8988T (cell line): ENCODE results near the gene SMTNL2.
"Not testable (repeated sequence)": the region's sequence is repeated elsewhere in the genome, so short reads cannot be mapped to it uniquely, and the experiment has no call there.

ENCODE experiments used
- DNase-seq: peaks from one replicate; pipeline ENCODE4 v3.0.0; 2011

Gene SMTNL2

DNA sequence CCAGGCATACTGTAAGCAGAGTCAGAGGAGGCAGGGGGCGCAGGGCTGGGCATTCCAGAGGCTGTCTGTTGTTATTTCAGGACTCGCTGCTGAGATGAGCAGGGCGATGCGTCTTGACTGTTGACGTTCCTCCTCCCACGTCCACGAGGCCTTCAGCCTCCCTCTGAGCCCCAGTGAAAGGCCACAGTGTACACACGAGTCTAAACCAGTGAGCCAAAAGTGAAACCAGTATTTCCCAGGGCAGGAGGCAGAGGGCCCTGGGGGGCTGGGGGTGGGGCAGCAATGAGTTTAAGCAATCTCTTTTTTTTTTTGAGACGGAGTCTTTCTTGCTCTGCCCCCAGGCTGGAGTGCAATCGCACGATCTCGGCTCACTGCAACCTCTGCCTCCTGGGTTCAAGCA is 21.5 kb downstream of the SMTNL2 start:
- DNase-seq, result no peak

DNA sequence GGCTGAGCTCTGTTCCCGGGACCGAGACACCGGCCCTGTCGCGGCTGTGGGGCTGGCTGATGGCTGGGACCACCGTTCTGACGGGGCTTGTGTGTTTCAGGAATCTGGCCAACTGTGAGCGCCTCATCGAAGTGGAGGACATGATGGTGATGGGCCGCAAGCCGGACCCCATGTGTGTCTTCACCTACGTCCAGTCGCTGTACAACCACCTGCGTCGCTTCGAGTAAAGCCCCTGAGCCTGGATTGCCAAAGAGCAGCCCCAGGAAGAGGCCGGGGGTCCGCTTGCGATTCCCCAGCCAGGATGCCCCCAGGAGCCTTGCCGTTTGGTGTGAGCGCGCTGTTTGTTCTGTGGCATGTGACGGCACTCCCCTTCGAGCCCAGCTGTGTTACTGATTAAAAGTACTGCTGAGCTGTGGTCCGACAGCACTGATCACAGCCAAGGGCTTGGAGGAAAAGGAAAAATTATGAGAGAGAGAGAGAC is 23.0 kb downstream of the SMTNL2 start:
- no peak for DNase-seq

DNA sequence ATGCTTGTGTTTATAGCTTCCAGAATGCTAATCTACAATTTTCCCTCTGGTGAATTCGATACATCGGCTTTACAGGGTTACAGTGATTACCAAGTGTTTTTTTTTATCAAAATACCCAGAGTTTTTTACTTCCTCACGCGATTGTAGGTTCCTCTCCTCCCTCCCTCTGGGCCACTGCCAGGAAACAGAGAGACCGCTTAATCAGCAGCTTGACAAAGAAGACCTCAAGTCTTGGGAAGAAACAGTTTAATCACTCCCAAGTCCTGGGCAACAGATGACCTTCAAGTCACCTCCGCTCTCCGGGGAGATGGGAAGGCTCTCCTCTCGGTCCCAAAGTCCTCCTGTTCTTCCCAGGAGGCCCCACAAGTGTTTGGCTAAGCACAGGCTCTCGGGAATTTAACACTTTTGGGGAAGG is 23.5 kb downstream of the SMTNL2 start:
- DNase-seq, result no peak

DNA sequence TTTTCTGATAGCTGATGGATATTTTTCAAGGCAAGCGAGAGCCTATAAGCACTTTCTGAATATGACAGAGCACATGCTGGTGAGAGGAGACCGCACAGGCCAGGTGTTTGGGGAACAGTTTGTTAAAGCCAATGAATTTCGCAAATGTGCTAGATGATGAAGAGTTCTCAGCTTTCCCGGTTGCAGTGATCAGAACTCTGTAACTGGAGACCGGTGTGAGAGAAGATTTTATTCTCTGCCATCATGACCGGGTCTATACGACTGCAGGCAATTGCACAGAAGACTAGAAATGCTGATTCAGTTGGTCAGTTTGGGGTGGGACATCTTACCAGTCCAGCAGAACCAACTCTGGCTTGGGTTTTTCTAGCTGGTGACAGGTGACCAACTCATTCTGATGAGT is 25.4 kb downstream of the SMTNL2 start:
- DNase-seq, result no peak

DNA sequence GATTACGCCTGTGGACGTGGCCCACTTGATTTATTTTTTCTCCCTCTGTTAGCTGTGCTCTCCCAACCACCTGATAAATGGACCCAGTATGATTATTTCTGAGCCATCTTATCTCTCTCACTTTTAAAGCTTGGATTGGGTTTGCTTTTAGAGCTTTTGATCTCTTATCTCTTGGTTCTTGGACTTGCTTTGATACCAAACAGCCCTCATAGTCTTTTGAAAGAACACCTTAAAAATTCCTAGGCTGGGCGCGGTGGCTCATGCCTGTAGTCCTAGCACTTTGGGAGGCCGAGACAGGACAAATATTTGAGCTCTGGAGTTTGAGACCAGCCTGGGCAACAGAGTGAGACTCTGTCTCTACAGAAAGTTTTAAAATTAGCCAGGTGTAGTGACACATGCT is 25.8 kb downstream of the SMTNL2 start:
- no peak for DNase-seq

DNA sequence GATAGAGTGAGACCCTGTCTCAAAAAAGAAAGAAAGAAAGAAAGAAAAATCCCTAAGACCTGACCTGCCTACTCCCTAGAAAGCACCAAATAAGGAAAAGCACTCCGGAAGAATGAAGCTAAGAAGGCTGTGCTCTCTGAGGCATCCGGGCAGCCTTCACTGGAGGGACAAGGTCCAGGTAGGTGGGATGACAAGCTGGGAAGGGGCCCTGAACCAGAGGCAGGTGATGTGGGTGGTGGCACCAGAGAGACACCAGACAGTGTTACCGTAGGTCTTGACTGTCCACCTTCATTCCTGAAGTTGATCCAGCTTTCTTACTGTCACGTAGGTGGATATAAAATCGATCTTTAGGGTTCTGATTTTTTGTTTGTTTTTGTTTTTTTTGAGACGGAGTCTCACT is 26.3 kb downstream of the SMTNL2 start:
- no peak for DNase-seq

DNA sequence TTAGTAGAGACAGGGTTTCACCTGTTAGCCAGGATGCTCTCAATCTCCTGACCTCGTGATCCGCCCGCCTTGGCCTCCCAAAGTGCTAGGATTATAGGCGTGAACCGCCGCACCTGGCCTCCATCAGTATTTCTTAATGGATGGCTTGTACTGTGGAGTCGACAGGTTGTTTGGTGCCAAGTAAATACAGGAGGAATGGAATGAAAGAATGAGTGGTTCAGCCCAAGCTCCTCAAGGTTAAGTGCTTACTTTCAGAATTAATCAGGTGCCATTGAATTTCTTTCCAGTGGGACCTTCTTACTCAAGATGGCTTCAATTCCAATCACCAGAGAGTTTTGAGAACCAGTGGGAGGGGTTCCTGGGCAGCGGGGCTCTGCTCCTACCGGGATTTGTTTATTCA is 32.1 kb downstream of the SMTNL2 start:
- no peak for DNase-seq

DNA sequence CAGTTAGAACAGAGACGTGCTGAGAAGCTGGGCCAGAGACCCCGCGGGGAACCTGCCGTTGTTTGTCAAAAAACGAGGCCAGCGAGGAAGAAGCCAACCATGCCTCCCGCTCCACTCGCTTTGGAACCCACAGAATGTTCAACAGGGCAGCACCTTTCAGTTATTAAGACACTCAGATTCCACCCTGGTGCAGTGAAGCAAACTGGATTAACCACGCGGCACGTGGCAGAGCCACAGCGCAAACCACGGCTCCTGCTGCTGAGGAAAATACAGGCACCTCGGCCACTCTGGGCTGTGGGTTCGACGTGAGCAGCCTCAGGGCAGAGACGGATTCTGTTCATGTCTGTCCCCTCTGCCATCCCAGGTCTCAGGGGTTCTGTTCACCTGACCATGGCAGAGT is 32.8 kb downstream of the SMTNL2 start:
- no peak for DNase-seq

DNA sequence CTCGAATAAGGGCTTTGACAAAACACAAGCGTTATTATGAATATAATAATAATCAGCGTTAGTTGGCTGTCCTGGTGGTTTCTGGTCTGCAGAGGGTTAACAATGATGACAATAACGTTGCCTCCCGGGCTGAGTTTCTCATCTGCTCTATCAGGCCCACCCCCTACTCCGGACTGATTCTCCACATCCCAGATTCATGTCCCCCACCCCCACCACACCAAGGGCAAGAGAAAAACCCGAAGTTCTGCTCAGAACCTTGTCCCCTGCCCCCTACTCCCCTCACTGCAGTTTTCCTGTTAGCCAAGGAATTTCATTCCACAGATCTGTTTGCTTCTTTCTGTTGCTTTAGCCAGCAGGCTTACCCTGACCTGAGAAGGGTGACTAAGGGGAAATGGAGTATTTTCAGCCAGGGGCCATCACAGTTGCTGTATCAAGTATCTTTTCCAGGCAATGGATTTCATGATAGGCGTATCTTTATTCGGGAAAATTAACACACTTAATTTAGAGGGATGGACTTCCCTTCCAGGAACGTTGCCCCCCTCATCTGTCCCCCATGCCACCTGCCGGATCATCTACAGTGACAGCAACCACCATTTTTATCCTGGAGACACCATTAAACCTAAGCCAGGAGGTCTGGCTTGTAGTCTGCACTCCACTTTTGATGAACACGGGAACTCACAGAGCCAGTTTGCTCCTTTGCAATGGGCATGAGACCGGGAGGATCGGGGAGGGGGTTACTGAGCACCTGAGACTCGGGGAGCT is 33.4 kb downstream of the SMTNL2 start:
- no peak for DNase-seq

DNA sequence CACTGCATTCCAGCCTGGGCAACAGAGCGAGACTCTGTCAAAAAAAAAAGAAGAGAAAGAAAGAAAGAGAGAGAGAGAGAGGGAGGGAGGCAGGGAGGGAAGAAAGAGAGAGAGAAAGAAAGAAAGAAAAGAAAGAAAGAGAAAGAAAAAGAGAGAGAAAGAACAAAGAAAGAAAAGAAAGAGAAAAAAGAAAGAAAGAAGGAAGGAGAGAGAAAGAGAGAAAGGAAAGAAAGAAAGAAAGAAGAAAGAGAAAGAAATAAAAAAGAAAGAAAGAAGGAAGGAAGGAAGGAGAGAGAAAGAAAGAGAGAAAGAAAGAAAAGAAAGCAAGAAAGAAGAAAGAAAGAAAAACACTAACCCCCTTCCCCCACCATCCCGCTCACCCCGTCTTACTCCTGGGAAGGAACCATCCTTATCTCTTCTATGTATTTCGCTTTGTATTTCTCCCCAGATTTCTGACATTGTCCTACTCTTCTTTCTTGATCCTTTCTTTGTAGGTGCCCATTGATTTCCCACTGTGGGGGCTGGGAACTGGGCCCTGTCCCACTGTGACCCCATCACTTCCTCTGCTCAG is 36.3 kb downstream of the SMTNL2 start:
- no peak for DNase-seq

DNA sequence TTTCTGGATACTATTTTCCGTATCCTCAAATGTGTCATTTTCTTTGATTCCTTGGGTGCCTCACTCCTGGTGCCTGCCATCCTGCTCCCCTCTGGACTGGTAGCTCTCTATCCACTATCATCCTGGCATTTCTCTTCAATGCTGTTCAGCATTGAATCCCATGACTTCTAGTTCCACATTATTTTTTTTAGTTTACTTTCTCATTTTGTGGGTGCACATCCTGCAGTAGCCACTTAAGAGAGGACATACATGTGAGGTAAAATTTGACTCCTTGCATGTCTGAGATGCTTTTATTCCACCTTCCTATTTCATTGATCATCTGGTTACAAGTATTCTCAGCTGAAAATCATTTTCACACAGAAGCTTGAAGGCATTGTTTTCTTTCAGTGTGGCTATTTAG is 38.0 kb downstream of the SMTNL2 start:
- no peak for DNase-seq

DNA sequence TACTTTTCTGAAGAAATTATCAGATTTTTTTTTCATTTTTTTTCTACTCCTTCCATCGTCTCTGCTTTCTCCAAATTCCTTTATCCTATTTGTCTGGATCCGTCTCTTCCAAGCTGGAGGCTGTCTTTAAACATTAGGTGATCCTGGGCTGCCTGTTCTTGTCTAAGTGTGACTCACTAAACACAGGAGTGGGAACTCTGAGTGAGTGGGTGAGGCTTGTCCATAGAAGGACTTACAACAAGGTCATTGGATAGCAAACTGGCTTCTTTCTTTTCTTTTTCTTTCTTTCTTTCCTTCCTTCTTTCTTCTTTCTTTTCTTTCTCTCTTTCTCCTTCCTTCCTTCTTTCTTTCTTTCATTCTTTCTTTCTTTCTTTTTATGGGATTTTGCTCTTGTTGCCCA is 38.9 kb downstream of the SMTNL2 start:
- no peak for DNase-seq

DNA sequence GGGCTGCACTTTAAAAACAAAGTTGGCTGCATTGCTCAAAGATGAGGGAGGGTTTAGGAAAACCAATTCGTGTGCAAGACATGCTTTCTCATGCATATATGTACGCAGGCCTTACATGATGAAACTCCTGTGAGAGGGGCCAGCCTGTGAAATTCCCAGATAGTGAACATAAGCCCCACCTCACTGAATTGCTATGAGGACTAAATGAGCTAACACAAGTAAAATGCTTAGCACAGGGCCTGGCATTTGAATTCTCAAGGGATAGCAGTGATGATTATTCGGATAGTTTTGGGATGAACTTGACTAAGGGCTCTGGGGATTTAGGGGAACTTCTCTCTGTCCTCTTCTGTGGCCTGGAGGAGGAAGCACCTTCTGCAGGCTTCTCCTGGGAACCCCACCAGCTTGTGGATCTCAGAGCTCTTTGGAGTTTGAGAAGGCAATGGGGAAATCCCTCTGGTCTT is 40.2 kb downstream of the SMTNL2 start:
- not testable (repeated sequence) for DNase-seq

DNA sequence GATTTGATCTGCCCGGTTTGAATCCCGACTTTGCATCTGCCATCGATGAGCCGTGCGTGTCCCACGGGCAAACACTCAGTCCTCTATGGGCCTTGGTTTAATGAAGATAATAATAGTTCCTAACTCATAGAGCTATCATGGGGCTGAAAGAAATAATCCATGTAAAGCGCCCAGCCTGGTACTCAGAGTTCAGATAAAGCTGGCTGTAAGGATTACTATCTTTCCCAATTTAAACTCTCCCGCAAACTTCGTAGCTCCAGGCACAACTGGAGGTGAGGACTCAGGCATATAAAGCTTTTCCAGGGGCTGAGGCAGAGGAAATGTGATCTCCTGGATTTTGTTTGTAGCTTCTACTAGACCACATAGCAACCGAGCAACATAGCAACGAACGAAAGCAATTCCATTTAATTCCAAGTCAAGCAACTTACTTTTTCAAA is 40.9 kb downstream of the SMTNL2 start:
- DNase-seq, result no peak

DNA sequence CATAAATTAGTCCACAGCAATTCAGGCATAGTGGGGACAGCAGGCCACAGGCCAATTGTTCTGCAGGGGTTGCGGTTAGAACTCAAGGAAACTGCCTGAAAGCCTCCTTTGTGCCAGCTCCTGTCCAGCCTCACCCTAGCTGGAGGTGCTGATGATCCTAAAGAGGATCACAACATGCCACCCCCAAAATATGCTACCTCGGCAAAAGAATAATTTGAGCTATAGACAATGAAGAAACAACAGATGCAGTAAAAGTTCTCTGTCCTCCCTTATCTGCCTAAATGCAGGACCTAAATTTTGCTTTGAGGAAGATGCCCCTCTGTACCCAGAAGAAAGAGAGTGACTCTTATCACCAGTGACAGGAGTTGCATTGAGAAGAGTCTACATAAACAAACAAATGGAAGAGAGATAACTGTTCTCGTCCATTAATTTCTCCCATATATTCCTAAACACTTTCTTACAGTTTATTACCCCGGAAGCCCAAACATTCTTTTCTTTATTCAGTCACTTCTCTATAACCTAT is 42.5 kb downstream of the SMTNL2 start:
- DNase-seq, result no peak

DNA sequence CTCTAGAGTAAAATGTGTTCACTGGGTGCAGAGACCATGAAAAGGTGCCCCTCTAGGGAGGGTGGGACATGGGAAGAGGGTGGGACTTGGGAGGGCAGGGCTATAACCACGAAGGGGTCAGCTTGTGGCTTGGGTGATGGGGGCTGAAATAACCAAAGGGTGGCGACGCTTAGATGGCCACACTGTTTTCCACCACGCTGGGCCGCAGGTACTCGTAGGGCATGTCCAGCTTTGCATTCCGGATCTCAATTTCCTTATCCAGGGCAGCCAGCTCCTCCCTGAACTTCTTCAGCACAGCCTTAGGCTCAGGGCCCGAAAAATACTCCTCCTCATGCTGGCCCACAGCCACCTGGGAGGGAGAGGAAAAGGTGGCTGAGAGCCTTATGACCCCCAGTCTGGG is 47.1 kb downstream of the SMTNL2 start:
- DNase-seq, result no peak

DNA sequence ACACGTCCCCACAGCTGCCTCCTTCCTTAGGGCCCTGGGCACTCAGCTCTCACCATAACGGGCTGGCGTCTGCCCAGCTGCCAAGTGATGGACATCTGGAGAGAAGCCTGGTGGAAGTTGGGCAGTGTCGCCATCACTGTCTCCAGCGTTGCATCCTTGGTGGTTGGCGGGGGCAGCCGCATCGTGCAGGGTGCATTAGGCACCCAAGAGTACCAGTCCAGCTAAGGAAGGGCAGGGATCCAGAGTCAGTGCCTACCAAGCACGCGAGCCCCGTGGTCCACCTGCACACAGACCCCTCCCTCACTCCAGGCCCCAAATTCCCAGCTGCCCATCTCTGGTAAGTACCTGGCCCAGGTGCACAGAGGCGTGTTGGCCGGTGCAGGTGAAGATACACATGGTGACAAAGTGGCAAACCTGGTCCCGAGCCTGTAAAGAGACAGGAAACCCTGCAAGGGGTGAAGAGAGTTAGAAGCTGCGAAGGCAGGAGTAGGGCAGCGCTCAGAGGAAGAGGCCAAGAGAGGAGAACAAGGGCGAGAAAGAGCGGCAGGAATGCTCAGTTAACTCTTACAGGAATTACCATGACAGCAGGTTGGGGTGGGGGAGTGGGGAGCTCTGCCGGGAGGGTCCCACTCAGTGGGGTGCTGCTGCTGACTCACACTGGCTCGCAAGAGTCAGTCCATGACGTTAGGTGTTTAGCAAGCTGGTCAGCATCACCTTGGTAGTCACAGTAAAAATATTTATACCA is 47.7 kb downstream of the SMTNL2 start:
- no peak for DNase-seq

DNA sequence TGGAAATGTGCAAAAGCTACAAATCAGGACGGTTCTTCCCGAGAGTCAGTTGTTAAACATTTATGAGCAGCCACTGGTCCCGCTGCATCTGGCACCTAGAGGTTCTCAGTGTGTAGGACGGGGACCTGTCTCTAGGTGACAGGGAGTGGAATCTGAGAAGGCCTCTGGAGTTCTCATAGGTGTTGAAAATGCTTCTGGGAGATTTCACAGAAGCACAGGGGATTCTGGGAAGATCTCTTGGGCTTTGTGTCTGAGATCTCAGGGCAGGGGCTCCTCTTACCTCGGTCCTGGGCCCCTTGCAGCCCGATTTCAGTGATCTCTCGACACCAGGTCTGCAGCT is 48.2 kb downstream of the SMTNL2 start:
- no peak for DNase-seq

DNA sequence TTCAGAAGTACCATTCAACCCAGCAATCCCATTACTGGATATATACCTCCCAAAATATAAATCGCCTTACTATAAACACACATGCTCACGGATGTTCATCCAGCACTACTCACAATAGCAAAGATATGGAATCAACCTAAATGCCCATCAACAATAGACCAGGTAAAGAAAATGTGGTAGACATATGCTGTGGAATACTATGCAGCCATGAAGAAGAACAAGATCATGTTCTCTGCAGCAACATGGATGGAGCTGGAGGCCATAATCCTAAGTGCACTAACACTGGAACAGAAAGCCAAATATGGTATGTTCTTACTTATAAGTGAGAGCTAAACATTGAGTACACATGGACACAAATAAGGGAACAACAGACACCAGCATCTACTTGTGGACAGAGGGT is 49.3 kb downstream of the SMTNL2 start:
- no peak for DNase-seq

DNA sequence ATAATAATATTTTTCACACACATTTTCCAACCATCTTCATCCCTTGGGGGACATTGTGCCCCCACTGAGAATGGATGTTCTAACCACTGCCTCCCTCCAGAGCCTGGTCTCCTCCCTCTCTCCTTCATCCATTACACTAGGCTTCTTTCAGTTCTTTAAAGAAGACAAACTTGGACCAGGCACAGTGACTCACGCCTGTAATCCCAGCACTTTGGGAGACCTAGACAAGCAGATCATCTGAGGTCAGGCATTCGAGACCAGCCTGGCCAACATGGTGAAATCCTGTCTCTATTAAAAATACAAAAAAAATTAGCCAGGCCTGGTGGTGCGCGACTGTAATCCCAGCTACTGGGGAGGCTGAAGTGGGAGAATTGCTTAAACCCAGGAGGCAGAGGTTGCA is 50.6 kb downstream of the SMTNL2 start:
- DNase-seq, result no peak

DNA sequence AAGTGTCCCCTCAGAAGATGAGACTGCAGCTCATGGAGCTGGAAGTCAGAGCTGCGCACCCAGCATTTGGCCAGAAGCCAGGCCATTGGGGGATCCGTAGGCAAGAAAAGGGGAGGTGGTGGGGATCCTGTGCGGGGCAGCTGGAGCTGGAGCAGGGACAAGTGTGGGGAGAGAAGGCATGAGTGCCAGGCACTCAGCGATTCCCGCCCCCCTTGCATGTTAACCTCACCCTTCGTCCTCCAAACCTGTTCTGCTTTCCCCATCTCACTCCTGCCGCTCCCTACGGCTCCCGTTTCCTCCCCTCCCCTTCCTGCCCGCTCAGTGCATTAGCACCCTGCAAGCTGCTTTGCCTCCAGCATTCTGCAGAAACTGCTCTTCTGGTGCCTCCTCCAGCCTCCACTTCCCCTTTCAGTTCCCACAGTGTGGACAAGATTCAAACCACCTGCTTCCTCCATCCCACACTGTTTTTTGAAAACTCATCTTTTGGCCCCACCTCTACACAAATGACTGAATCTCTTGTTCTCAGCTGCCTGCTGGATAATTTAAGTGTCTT is 51.6 kb downstream of the SMTNL2 start:
- no peak for DNase-seq

DNA sequence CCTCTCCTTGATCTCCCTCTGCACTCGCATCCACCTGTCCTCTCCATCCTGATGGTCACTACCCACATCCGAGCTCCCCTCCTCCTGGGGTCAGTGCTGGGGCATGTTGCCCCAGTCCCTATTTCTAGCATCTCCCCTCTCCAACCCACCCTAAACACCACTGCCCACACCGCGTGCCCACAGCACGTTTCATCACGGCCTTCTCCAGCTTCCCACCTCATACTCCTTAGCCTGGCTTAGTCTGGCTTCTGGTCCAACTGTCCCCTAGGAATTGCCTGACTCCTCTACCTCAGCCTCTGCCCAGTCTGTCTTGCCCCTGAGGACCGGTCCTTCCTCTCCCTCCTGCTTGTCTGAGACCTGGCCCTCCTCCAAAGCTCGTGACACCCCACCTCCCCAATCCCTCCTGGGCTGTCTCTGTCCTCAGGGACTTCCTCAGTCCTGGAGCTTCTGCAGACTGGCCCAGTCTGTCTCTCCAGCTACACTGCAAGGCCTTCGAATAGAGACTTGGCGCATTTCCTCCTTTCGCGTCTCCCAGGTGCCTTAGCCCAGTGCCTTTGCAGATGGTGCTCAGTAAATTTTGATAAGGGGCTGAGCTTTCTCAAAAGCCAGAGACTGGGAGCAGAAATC is 52.3 kb downstream of the SMTNL2 start:
- DNase-seq, result no peak

DNA sequence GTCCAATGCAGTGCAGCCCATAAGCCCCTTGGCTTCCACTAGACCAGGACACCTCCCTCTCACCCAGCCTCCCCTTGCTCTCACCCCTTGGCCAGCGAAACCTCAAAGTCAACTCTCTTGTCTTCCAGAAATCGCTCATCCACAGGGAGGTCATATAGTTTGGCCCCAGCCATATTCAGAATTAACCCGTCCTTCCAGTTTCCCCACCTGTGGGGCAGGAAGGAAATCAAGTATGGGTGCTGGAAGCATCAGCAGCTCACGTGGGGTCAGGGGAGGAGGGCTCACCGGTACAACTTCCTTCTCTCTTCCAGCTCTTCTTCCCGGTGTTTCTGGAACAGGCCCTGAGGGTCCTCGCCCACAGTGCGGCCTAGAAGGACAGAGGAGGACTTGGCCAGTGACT is 54.4 kb downstream of the SMTNL2 start:
- not testable (repeated sequence) for DNase-seq
